NOMO-1 treated with DMSO at 0.1 percent for 48 hours (cell line): ENCODE data around the gene LEF1.

Experiments used
- DNase-seq: peaks from one replicate; lab custom pipeline; 2025; ENCODE audit not compliant: unreplicated experiment; lab: John Stamatoyannopoulos, UW

Gene LEF1

DNA sequence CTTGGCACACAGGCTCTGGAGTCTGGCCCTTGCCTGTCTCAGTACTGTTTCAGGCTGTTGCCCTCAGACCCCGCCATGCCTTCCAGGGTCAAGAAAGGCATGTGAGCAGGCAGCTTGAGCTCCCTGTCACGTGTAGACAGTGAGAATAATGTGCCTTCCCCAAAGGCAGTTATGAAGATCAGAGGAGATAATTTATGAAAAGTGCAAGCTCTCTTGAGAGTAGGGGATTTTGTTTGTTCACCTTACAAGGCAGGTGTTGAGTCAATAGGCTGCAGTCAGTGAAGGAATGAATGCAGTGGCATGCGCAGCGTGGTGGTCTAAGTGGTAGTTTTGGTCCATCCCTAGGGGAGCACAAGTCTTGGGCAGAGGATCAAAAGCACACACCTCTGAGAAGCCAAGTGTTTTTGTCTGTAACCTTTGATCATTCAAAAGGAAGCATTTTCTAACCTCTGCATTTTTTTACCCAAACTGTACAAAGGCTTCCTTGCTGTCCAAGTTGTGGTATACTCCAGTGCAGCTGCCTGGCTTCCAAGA lies 164.7 kb downstream of the LEF1 start:
- DNase-seq: no peak

GRCh38 chr4:108001540-108002135 lies 167.1 kb downstream of the LEF1 start:
- DNase-seq: no peak

DNA sequence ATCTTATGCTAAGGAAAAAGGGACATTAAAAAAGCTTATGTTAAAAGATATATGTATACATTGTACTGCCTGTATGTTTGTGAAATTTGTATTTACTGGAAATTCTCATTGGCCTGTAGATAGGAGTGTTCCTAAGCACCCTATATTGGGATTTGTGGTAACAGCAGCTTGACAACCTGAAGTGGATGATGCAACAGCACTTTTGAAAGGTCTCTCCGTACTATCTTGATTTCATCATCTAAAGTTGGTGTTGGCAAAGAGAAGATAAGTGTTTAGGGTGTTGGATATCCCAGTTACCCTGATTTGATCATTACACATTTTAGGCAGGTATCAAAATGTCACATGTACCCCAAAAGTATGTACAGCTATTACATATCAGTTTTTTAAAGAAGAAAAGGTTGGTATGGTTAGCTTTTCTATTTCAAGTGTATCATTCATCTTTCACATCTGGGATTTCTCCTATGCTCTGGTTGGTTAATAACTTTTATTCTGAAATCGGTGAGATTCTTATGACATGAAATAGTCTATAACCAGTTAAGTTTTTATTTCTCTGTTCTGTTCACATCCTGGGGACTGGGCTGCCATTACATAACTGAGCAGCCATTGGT lies 168.7 kb downstream of the LEF1 start:
- peak; percentile 76 for DNase-seq

DNA sequence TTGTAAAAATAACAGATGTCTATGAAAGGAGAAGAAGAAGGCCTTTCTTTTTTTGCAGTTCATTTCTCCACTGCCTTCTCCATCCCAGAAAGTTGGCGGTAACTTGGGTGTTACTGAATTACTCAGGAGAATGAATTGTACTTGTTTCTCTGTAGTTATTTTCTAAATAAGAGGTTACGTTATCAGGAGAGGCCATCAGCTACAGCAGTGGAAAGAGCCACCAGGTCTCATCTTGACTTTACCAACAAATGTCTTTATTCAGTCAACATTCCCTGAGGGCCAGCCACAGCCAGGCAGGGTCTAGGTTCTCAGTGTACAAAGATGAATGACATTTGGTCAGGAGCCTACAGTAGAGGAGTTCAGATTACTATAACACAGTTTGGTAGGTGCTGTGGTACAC lies 170.9 kb downstream of the LEF1 start:
- no peak for DNase-seq
